ENCODE measurements around the gene EDDM13.

EDDM13 gene

DNA sequence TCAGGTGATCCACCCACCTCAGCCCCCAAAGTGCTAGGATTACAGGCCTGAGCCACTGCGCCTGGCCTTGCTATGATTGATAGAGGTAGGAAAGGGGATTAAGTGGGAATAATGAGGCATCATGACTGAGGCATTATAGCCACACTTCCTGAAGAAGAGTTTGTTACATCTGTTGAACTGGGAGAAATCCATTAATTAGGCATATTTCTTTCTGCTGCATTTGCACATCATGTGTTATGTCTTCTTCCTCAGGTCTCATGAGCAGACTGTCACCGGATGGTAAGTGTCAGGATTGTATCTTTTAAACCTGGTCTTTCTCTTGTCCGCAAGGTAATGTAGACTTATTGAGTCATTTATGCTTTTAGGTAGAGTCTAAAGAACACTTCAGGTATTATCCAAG, 12.2 kb downstream of the EDDM13 start:
- Histone ChIP-seq H3K9me2 (replicated peaks; ENCODE audit: control insufficient read depth, low read length) (no peaks in the 10 kb centered on the region; the same call in 1 of the 2 replicates), H3K79me2 (ENCODE audit: control insufficient read depth, low read length) (no peaks in the 10 kb centered on the region), H3K36me3 (ENCODE audit: control insufficient read depth, low read length) (no peaks in the 10 kb centered on the region), H3K4me3 (ENCODE audit: low read length) (no peak overlapping the region), H3K4me2 (ENCODE audit: low read length) (no peak overlapping the region), H3K4me1 (ENCODE audit: control insufficient read depth, low read length) (no peaks in the 10 kb centered on the region), H4K20me1 (ENCODE audit: control insufficient read depth, insufficient read depth, low read depth, low read length) (no peaks in the 10 kb centered on the region), H3K27me3 (ENCODE audit: control insufficient read depth, low read length) (no peaks in the 10 kb centered on the region), H3F3A (ENCODE audit: control insufficient read depth, insufficient read depth) (no peaks in the 10 kb centered on the region), H3K27ac (ENCODE audit: low read depth, low read length) (no peak overlapping the region), H3K9me3 (ENCODE audit: control insufficient read depth, insufficient read depth, low read length) (no peaks in the 10 kb centered on the region)
- TF ChIP-seq, protein P1, sequence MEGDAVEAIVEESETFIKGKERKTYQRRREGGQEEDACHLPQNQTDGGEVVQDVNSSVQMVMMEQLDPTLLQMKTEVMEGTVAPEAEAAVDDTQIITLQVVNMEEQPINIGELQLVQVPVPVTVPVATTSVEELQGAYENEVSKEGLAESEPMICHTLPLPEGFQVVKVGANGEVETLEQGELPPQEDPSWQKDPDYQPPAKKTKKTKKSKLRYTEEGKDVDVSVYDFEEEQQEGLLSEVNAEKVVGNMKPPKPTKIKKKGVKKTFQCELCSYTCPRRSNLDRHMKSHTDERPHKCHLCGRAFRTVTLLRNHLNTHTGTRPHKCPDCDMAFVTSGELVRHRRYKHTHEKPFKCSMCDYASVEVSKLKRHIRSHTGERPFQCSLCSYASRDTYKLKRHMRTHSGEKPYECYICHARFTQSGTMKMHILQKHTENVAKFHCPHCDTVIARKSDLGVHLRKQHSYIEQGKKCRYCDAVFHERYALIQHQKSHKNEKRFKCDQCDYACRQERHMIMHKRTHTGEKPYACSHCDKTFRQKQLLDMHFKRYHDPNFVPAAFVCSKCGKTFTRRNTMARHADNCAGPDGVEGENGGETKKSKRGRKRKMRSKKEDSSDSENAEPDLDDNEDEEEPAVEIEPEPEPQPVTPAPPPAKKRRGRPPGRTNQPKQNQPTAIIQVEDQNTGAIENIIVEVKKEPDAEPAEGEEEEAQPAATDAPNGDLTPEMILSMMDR (IDR thresholded peaks at IDR 0.05; ENCODE audit: low read depth, low read length, poor library complexity, severe bottlenecking), result no peak

DNA sequence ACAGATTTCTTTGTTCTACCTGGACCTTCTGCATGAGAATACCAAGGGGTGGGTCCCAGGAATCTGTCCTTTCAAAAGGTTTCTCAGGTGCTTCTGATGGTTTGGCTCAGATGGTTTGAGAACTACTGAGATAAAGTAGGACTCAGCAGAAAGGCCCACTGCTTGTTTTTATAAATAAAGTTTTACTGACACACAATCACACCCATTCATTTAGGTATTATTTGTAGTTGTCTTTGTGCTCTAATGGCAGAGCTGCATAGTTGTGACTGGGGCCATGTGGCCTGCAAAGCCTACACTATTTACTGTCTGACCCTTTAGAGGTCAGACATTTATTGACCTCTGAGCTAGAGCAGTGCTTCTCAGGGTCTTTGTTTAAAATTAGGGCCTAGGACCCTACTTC, 17.6 kb downstream of the EDDM13 start:
- Histone ChIP-seq H3K27me3 (ENCODE audit: control insufficient read depth, low read length) (no peaks in the 10 kb centered on the region), H3K36me3 (ENCODE audit: control insufficient read depth, low read length) (no peaks in the 10 kb centered on the region), H4K20me1 (ENCODE audit: control insufficient read depth, insufficient read depth, low read depth, low read length) (no peaks in the 10 kb centered on the region), H3K4me3 (ENCODE audit: low read length) (no peak overlapping the region), H3K9me2 (replicated peaks; ENCODE audit: control insufficient read depth, low read length) (no peaks in the 10 kb centered on the region), H3F3A (ENCODE audit: control insufficient read depth, insufficient read depth) (no peaks in the 10 kb centered on the region), H3K79me2 (ENCODE audit: control insufficient read depth, low read length) (no peaks in the 10 kb centered on the region), H3K9me3 (ENCODE audit: control insufficient read depth, insufficient read depth, low read length) (no peaks in the 10 kb centered on the region), H3K4me1 (ENCODE audit: control insufficient read depth, low read length) (no peaks in the 10 kb centered on the region), H3K4me2 (ENCODE audit: low read length) (no peak overlapping the region), H3K27ac (ENCODE audit: low read depth, low read length) (no peak overlapping the region)
- TF ChIP-seq, protein P1 (IDR thresholded peaks at IDR 0.05; ENCODE audit: low read depth, low read length, poor library complexity, severe bottlenecking), result no peak
- TF ChIP-seq EZH2phosphoT487 (IDR thresholded peaks at IDR 0.05; ENCODE audit: borderline replicate concordance, low read length), result no peak

DNA sequence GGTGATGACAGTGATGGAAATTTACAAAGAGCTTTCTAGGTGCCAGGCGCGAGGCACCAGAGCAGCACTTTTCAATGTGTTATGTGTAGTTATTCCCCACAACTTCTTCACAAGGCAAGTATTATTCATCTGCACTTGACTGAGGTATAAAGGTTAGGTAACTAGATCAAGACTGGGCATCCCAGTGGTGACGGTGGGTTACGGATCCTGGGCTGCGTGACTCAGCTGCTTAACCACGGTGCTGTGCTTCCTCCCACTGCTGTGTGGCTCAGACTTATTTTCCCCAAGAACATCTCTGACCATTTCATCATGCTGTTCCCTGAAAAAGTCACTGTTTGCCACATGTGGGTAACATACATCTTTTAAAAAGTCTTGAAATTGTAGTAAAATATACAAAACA, 19.3 kb downstream of the EDDM13 start:
- H3K79me2 ChIP-seq (ENCODE audit: control insufficient read depth, low read length), result no peaks in the 10 kb centered on the region
- H3K27me3 ChIP-seq (ENCODE audit: control insufficient read depth, low read length), result no peaks in the 10 kb centered on the region
- no peaks in the 10 kb centered on the region for H4K20me1 ChIP-seq (ENCODE audit: control insufficient read depth, insufficient read depth, low read depth, low read length)
- H3F3A ChIP-seq (ENCODE audit: control insufficient read depth, insufficient read depth), result no peaks in the 10 kb centered on the region
- no peaks in the 10 kb centered on the region for H3K4me1 ChIP-seq (ENCODE audit: control insufficient read depth, low read length)
- no peak overlapping the region for H3K4me2 ChIP-seq (ENCODE audit: low read length)
- TF ChIP-seq, protein P1 (IDR thresholded peaks at IDR 0.05; ENCODE audit: low read depth, low read length, poor library complexity, severe bottlenecking), result no peak
- no peak for TF ChIP-seq EZH2phosphoT487 (IDR thresholded peaks at IDR 0.05; ENCODE audit: borderline replicate concordance, low read length)
- H3K9me3 ChIP-seq (ENCODE audit: control insufficient read depth, insufficient read depth, low read length), result no peaks in the 10 kb centered on the region
- H3K27ac ChIP-seq (ENCODE audit: low read depth, low read length), result no peak overlapping the region
- no peak overlapping the region for H3K4me3 ChIP-seq (ENCODE audit: low read length)
- no peaks in the 10 kb centered on the region for H3K9me2 ChIP-seq (replicated peaks; ENCODE audit: control insufficient read depth, low read length)
- no peaks in the 10 kb centered on the region for H3K36me3 ChIP-seq (ENCODE audit: control insufficient read depth, low read length)

DNA sequence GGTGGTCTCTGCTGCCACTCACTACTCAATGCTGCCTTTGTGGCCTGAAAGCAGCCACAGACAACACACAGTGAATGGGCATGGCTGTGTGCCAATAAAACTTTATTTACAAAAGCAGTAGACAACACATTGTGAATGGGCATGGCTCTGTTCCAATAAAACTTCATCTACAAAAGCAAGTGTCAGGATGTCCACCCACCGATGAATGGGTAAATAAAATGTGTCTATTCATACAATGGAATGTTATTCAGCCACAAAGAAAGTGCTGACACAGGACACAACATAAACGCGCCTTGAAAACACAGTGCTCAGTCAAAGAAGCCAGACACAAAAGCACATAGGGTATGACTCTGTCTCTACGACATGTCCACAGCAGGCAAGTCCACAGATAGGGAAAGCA, 22.0 kb downstream of the EDDM13 start:
- Histone ChIP-seq H3K4me2 (ENCODE audit: low read length) (no peak overlapping the region), H3K36me3 (ENCODE audit: control insufficient read depth, low read length) (no peaks in the 10 kb centered on the region), H4K20me1 (ENCODE audit: control insufficient read depth, insufficient read depth, low read depth, low read length) (no peaks in the 10 kb centered on the region), H3K4me1 (ENCODE audit: control insufficient read depth, low read length) (no peaks in the 10 kb centered on the region), H3K9me2 (replicated peaks; ENCODE audit: control insufficient read depth, low read length) (no peaks in the 10 kb centered on the region), H3F3A (ENCODE audit: control insufficient read depth, insufficient read depth) (no peaks in the 10 kb centered on the region), H3K27me3 (ENCODE audit: control insufficient read depth, low read length) (no peaks in the 10 kb centered on the region), H3K9me3 (ENCODE audit: control insufficient read depth, insufficient read depth, low read length) (no peaks in the 10 kb centered on the region), H3K79me2 (ENCODE audit: control insufficient read depth, low read length) (no peaks in the 10 kb centered on the region), H3K27ac (ENCODE audit: low read depth, low read length) (no peak overlapping the region), H3K4me3 (ENCODE audit: low read length) (no peak overlapping the region)
- no peak for TF ChIP-seq EZH2phosphoT487 (IDR thresholded peaks at IDR 0.05; ENCODE audit: borderline replicate concordance, low read length)
- TF ChIP-seq, protein P1 (IDR thresholded peaks at IDR 0.05; ENCODE audit: low read depth, low read length, poor library complexity, severe bottlenecking), result no peak

Measured in DOHH2 (cell line).